GM18505 (cell line): ENCODE results near the gene SLC4A4.

Experiments
- ATAC-seq: cut with Tn5 transposase; IDR thresholded peaks from one replicate; pipeline ENCODE4 v1.9.1; 2021; ENCODE audit not compliant: unreplicated experiment
- POLR2A ChIP-seq: IDR thresholded peaks from 4 replicates; pipeline ENCODE4 v1.6.1; 2011; ENCODE audit warnings: borderline replicate concordance; ENCODE audit not compliant: insufficient read depth, insufficient read length; ENCODE audit errors: extremely low read depth

SLC4A4 gene

DNA sequence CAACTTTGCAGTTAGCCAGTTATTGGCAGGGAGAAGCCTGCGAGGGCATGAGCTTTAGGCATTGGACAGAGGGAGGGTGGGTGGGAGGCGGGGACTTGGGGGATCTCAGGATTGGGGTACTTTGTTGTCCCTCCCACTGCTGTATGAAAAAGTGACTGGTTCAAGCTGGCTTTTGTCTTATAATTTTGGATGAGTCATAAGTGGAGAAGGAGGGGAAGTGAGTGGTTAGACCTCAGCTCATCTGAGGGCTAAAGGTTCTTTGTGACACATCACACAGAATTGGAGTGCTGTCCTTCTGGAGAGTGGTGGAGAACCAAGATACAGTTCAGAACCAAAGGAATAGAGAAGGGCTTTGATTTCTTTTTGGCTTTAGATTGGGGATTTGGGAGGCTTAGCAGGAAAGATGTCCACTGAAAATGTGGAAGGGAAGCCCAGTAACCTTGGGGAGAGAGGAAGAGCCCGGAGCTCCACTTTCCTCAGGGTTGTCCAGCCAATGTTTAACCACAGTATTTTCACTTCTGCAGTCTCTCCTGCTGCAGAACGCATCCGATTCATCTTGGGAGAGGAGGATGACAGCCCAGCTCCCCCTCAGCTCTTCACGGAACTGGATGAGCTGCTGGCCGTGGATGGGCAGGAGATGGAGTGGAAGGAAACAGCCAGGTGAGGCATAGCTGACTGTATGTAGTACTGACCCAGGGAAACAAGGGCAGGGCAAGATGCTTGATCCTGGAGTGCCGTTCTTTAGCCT lies at the start of gene SLC4A4:
Gene SLC4A4 (plus strand): TSS at position 175 of the 748 bp plus-strand sequence.
- TF ChIP-seq POLR2A, result no peak
- ATAC-seq, result peak; percentile 100

- no peak for TF ChIP-seq POLR2A
- no peak for ATAC-seq
These were observed 48.7 kb upstream of the SLC4A4 start for GRCh38 chr4:71290074-71290473.

GRCh38 chr4:71290476-71290875 lies 48.3 kb upstream of the SLC4A4 start:
- TF ChIP-seq POLR2A, result no peak
- ATAC-seq, result no peak

DNA sequence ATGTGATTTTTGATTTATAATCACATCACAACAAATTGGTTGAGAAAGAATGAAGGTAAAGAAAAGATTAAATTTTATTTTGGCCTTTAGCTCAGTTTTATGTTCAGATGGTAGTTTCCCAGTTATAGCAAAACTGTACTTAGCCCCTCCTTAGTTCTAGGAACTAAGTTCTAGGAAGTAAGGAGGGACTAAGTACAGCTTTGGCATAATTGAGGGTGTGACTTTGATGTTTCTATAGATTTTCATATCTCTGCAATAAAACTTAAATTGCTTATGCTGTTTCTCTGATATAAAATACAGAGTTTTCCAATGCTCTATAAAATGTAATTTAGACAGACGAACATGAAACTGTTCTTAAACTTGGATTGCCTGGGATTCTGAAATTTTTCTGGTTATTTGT lies 46.6 kb upstream of the SLC4A4 start:
- ATAC-seq, result no peak

GRCh38 chr4:71293705-71294104 lies 45.1 kb upstream of the SLC4A4 start:
- ATAC-seq, result no peak
- TF ChIP-seq POLR2A, result no peak

More for the DNA sequence above, 46.6 kb upstream of the SLC4A4 start:
- no peak for TF ChIP-seq POLR2A

DNA sequence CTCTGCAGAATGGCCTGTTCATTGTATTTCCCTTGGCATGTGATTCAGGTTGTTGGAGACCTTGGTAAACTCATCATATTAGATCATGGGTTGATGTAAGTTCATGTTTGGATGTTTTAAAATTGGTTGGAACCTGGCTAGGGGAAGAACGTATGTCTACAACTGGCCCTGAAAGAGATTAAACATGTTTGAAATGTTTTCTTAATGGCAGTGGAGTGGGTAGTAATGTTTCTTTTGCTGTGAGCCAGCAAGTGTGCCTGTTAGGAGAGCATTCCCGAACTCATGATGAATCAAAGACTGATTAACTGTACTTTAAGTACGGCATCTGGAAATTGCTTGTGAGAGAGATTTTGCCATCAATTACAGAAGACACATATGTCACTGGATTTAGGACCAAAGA lies 44.5 kb upstream of the SLC4A4 start:
- no peak for TF ChIP-seq POLR2A

GRCh38 chr4:71296945-71297344 lies 41.9 kb upstream of the SLC4A4 start:
- no peak for ATAC-seq
- no peak for TF ChIP-seq POLR2A

More for the DNA sequence above, 44.5 kb upstream of the SLC4A4 start:
- ATAC-seq, result no peak

DNA sequence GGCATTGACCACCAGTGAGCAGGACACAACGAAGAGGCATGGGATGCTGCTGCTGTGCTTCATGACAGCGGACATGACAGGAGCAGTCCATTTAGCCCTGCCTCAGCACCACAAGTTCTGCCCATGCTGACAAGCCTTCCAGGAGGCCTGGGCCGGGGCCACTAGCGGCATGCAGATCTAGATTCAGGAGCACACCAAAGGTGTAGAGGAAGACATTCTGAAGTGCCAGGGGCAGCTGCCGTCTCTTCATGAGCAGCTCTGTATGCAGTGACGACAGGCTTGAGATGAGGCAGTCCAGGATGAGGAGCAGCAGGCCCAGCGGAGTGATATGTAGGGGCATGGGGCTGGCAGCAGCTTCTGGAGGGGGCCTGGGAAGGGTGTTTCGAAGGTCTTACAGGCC lies 38.5 kb upstream of the SLC4A4 start:
- no peak for ATAC-seq
- TF ChIP-seq POLR2A, result no peak

DNA sequence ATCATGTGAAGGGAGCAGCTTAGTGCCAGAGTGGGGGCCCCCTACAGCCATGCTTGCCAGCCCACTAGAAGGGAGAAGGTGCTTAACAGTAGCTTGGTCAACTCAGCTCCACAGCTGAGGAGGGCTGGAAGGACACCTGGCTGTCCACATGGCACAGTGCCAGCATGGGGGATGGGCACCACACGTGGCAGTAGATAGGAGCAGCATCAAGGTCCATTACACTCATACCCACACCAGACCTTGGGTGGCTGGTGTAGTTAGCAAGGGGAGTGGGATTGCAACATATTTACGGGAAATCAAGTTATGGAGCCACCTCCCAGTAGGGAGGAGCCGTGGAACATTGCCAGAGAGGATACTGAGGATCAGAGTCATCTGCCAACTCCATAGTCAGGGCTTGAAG lies 37.9 kb upstream of the SLC4A4 start:
- TF ChIP-seq POLR2A, result no peak
- ATAC-seq, result no peak

DNA sequence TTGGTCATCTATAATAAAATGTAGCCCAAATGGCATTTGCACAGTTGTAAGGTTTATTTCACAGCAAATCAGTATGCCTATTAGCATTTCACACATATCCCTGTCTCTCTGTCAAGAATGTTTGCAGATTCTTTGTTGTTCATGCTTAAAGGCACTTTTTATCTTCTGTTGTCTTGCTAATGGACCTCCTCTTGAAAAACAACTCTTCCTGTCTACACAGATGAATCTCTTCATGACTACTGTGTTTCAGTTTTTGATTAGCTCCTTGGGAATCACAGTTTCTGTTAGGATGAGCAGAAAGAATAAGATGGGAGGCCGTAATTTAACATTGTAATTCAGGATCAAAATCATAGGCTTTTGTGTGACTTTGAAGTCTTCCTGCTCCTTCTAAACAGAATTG lies 35.5 kb upstream of the SLC4A4 start:
- no peak for ATAC-seq
- TF ChIP-seq POLR2A, result no peak

GRCh38 chr4:71303850-71304249 lies 35.0 kb upstream of the SLC4A4 start:
- no peak for ATAC-seq
- no peak for TF ChIP-seq POLR2A

DNA sequence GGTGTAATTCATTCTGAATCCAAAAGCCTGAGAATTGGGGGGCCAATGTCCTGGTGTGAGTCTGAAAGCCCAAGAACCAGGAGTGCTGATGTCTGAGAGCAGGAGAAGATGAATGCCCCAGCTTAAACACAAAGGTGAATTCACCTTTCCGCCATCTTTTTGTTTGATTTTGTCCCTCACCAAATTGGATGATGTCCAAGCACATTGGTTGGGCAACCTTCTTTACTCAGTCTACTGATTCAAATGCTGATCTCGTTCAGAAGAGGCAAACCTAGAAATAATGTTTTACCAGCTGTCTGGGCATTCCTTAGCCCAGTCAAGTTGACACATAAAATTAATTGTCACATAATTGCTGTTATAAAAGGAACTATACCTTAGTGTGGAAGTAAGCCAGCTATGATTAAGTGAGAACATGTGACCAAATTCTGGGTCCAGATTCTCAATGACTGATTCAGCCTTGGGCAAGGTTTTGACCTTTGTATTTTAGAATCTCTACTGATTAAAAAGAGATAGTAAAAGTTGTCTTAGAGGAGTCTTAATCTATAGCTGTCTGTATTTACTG lies 34.5 kb upstream of the SLC4A4 start:
- no peak for TF ChIP-seq POLR2A
- no peak for ATAC-seq

DNA sequence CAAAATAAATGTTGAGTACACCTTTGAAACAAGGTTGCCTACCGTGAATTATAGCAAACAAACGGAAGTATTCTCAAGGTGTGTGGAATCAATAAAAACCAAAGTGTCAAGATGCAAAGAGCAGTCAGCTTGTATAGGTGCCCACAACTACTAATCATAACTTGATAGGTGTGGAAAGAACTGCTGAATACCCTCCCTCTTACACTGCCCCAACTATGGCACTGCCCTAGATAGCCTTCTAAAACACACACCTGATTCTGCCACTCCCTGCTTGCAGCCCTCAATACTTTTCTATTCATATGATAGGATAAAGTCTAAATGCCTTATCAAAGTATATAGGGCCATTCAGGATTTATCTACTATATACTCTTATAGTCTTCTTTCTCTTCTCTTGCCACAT lies 31.1 kb upstream of the SLC4A4 start:
- no peak for TF ChIP-seq POLR2A
- no peak for ATAC-seq

DNA sequence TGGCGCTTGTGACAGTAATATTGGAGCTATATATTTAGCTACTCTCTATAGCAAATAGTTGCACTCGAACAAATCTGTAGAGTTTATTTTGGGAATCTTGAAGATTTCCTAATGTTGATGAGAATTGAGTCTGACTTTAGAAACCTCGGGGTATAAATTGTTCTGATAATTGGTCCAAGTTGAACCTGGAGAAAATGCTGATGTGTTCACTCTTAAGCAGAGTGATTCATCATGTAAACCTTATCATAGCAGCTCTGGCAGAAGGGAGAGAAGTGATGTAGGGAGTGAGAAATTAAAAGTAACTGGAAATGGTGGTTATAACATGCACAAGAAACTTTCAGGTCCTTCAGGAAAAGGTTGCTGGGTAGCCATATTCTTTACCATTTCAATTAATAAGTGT lies 16.4 kb upstream of the SLC4A4 start:
- no peak for ATAC-seq
- TF ChIP-seq POLR2A, result no peak
